ENCODE measurements around the gene SPATA31C1.

DNA sequence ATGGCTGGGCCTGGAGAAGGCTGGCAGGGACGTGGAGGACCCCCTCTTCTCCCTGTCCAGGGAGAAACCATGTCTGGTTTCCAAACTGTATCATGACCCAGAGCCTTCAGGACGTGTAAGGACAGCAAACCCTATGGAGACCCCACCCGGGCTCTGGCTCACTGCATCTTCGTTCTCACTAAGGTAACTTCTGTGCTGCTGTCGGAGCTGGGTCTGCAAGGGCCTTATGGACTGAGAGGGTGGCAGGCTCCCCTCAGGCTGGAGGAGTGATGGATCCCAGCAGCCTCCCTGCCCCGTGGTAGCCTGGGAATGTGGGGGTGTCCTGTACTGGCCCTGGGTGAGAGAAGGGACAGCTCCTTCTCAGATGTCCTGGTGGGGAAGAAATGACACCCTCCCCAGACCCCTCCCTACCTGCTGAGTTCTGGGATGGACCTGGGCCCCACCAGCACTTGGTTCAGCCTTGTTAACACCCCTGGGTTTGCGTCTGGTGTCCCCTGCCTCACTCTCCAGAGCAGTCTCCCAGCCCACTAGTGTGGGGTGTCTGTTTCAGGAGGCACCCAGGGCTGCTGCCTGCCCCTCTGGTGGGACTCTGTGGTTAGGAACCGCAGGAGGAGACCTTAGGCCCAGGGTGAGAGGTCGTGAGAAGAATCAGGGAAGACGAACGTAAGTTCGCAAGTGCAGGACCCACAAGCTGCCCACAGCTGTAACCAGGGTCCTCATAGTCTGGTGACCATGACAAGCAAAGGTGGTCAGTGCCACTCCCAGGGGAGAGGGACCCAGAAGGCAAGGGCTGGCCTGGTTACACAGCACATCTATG is 28.5 kb upstream of the SPATA31C1 start:
- TF ChIP-seq, protein P1, sequence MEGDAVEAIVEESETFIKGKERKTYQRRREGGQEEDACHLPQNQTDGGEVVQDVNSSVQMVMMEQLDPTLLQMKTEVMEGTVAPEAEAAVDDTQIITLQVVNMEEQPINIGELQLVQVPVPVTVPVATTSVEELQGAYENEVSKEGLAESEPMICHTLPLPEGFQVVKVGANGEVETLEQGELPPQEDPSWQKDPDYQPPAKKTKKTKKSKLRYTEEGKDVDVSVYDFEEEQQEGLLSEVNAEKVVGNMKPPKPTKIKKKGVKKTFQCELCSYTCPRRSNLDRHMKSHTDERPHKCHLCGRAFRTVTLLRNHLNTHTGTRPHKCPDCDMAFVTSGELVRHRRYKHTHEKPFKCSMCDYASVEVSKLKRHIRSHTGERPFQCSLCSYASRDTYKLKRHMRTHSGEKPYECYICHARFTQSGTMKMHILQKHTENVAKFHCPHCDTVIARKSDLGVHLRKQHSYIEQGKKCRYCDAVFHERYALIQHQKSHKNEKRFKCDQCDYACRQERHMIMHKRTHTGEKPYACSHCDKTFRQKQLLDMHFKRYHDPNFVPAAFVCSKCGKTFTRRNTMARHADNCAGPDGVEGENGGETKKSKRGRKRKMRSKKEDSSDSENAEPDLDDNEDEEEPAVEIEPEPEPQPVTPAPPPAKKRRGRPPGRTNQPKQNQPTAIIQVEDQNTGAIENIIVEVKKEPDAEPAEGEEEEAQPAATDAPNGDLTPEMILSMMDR (IDR thresholded peaks at IDR 0.05), result no peak
- TF ChIP-seq EP300 (IDR thresholded peaks at IDR 0.05), result no peak
- no peak for TF ChIP-seq POLR2A (IDR thresholded peaks at IDR 0.05)
